ENCODE data around the gene JUND. TPM values are rescaled to one million over a fixed set of nuclear protein-coding genes. Genes with fewer than 3 reads are reported as not detected.

JUND gene
- total RNA-seq, 1 experiment from 2014 or later = 69.6 TPM

DNA sequence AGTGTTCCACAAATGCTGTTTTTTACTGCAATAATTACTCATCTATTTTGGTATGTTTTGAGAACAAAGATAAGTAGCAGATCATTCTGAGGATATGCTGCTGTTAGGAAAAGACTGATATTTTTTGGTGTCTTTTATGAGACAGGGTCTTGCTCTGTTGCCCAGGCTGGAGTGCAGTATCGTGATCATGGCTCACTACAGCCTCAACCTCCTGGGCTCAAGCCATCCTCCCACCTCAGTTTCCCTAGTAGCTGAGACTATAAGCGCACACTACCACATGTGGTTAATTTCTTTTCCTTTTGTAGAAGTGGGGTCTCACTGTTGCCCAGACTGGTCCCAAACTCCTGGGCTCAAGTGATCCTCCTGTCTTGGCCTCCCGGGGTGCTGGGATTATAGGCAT lies 32.0 kb upstream of the JUND start:
- H3K4me3 ChIP-seq = no peak overlapping the region
- H3K36me3 ChIP-seq = peaks cover 76% of the 10 kb centered on the region
- no peak overlapping the region for H3K27ac ChIP-seq
- H3K4me1 ChIP-seq (replicated peaks) = no peaks in the 10 kb centered on the region
- no peaks in the 10 kb centered on the region for H3K27me3 ChIP-seq (replicated peaks)
- H3K9me3 ChIP-seq (replicated peaks) = no peaks in the 10 kb centered on the region
- no peak for DNase-seq (ENCODE audit: low read depth in 1 of 2, low spot score in 2 of 2)

GRCh38 chr19:18312092-18312534 lies 30.7 kb upstream of the JUND start:
- peaks cover 83% of the 10 kb centered on the region for H3K36me3 ChIP-seq
- no peak overlapping the region for H3K4me3 ChIP-seq
- H3K27me3 ChIP-seq (replicated peaks) = no peaks in the 10 kb centered on the region
- H3K4me1 ChIP-seq (replicated peaks) = no peaks in the 10 kb centered on the region
- DNase-seq (ENCODE audit: low read depth in 1 of 2, low spot score in 2 of 2) = no peak
- H3K9me3 ChIP-seq (replicated peaks) = no peaks in the 10 kb centered on the region
- H3K27ac ChIP-seq = no peak overlapping the region

DNA sequence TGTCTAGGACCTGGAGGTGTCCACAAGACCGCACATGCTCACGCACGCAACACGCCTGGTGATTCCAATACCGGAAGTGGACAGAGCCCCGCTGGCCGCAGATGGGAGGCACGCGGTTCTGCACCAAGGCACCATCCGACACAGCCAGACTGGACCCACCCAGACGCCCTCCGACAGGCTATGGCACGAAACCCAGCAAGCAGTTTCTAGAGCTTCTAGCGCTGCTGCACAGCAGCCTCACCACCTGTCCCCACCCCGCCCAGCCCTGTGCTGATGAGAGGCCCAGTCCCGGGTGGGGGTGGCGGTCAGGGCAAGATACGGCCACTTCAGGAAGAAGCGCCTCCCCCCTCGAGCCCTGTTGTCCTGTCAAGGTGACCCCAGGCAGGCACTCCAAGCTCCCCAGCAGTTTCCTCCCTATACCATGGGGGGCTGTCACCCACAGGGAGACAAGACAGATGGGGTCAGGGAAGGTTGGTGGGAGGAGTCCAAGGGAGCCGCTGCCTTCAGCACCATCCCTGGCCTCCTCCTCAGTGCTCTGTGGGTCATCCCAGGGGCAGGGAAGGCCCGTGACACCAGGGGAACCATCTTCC lies 30.2 kb upstream of the JUND start:
- peaks cover 85% of the 10 kb centered on the region for H3K36me3 ChIP-seq
- no peak for DNase-seq (ENCODE audit: low read depth in 1 of 2, low spot score in 2 of 2)
- no peaks in the 10 kb centered on the region for H3K4me1 ChIP-seq (replicated peaks)
- no peaks in the 10 kb centered on the region for H3K27me3 ChIP-seq (replicated peaks)
- no peaks in the 10 kb centered on the region for H3K9me3 ChIP-seq (replicated peaks)
- no peak overlapping the region for H3K4me3 ChIP-seq
- no peak overlapping the region for H3K27ac ChIP-seq

DNA sequence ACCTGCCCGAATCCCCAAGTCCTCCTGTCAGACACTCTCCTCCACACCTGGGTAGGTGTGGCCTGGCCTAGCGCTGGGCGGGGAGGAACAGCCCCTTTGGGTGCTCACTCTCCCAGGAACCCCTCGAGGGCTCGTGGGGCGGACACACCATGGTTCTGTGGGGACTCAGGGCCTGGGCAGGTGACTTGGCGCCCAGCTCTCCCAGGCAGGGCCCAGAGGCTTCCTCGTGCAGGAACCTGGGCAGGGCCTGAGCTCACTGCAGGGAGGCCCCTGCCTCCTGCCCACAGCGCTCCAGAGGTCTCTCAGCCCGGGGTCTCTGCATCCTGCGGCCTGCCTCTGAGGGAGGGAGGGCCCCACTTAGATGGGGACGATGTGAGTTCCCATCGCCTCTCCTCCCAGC lies 29.5 kb upstream of the JUND start:
- H3K27ac ChIP-seq = no peak overlapping the region
- no peaks in the 10 kb centered on the region for H3K4me1 ChIP-seq (replicated peaks)
- no peak overlapping the region for H3K4me3 ChIP-seq
- no peaks in the 10 kb centered on the region for H3K27me3 ChIP-seq (replicated peaks)
- peaks cover 87% of the 10 kb centered on the region for H3K36me3 ChIP-seq
- DNase-seq (ENCODE audit: low read depth in 1 of 2, low spot score in 2 of 2) = no peak
- no peaks in the 10 kb centered on the region for H3K9me3 ChIP-seq (replicated peaks)

DNA sequence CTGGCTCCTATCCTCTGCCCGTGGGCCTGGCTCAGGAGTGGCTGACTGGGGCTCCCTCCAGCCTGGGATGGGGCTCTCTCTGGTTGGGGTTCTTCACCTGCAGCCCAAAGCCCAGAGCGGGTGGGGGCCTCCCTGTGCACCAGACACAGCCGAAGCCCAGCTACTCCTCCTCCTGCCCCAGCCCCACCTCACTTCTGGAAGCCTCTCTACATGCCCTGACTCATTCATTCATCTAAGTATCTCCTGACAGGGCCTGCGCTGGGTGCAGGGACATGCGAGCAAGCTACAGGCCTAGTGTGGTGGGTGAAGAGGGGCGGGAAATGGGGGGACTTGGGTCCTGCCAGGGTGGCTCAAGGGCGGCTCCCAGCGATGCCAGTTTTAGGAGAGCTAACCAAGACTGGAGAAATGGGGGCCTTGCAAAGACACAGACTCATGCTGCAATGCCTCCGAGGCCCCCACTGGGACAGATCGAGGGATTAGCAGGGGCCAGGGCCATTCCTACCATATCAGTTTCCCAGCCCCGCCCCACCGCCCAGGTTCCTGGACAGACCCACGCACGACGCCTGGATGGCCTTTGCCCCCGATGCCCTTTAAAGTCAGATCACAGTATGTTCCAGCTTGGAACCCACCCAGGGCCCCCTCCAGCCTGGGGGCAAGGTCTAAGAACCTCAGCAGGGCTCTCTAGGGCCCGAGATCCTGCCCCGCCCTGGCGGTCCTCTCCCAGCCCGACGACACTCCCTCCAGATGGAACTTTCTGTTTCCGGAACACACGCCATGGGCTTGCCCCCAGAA lies 28.9 kb upstream of the JUND start:
- Histone ChIP-seq H3K4me1 (replicated peaks) (peaks cover 4% of the 10 kb centered on the region), H3K36me3 (peaks cover 86% of the 10 kb centered on the region)
- DNase-seq (ENCODE audit: low read depth in 1 of 2, low spot score in 2 of 2) = no peak

GRCh38 chr19:18309525-18310064 lies 28.2 kb upstream of the JUND start:
- H3K36me3 ChIP-seq = peaks cover 79% of the 10 kb centered on the region
- H3K4me1 ChIP-seq (replicated peaks) = peaks cover 11% of the 10 kb centered on the region
- H3K4me3 ChIP-seq = no peak overlapping the region
- H3K27me3 ChIP-seq (replicated peaks) = no peaks in the 10 kb centered on the region
- H3K9me3 ChIP-seq (replicated peaks) = no peaks in the 10 kb centered on the region
- no peak overlapping the region for H3K27ac ChIP-seq
- no peak for DNase-seq (ENCODE audit: low read depth in 1 of 2, low spot score in 2 of 2)

More for the DNA sequence above, 28.9 kb upstream of the JUND start:
- Histone ChIP-seq H3K27me3 (replicated peaks) (no peaks in the 10 kb centered on the region), H3K4me3 (no peak overlapping the region), H3K27ac (no peak overlapping the region), H3K9me3 (replicated peaks) (no peaks in the 10 kb centered on the region)

DNA sequence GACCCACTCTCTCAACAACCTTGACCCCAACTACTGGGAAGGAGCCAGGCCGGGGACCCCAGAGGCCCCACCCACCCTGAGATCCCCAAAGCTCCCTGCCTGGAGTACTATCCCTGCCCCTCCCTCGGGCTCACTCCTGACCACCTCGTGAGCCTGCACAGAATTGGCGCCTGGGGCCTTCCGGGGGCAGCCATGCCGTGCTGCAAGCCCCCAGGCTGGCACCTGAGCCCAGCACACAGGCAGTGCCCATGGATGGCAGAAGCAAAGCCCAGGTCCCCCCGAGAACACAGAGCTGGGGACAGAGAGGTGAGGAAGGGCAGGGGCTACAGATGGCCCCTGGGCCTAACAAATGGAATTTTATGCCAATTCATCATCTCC lies 27.5 kb upstream of the JUND start:
- Histone ChIP-seq H3K36me3 (peaks cover 76% of the 10 kb centered on the region), H3K9me3 (replicated peaks) (no peaks in the 10 kb centered on the region), H3K27ac (no peak overlapping the region), H3K4me3 (no peak overlapping the region), H3K4me1 (replicated peaks) (peaks cover 17% of the 10 kb centered on the region), H3K27me3 (replicated peaks) (no peaks in the 10 kb centered on the region)
- no peak for DNase-seq (ENCODE audit: low read depth in 1 of 2, low spot score in 2 of 2)

DNA sequence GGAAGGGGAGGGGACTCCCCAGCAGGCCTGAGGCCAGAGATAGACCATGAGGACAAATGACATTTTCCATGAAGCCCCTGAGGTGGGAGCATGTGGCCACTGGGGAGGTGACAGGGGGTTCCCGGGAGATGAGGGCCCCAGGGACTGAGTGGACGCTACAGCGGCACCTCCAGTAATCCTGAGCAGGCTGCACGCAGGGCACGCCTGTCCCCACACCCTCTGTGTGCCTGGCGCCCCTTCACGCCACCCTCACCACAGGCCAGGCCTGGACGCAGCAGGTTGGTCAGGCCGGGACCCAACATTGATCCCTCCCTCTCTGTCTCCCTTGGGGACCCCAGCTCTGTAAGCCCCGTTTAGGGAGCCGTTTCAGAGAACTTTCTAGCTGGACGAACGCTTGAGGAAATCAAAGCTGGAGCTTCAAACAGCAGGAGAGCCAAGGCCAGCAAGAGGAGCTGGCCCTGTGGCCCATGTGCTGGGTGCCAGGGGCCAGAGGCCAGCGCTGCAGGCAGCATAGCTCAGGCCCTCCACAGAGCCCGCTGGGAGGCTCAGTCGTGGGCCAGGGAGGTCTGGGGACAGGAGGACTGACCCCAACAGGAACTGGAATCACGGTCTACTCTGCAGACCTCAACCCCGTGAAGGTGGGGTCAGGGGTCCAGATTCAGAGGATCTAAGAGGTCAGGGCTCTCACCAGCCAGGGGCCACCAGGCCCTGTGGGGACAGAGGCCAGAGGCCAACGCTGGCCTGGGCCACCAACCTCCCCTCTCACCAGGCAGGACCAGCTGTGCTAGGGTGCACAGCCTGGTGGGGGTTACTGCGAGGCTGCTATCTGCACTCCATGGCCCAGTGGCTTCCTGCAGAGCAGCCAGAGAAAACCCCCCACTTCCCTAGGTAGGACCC lies 26.9 kb upstream of the JUND start:
- DNase-seq (ENCODE audit: low read depth in 1 of 2, low spot score in 2 of 2) = no peak
- Histone ChIP-seq H3K4me3 (no peak overlapping the region), H3K9me3 (replicated peaks) (no peaks in the 10 kb centered on the region), H3K36me3 (peaks cover 69% of the 10 kb centered on the region), H3K27ac (no peak overlapping the region), H3K4me1 (replicated peaks) (peaks cover 24% of the 10 kb centered on the region), H3K27me3 (replicated peaks) (no peaks in the 10 kb centered on the region)

GRCh38 chr19:18307271-18307681 lies 25.9 kb upstream of the JUND start:
- no peak overlapping the region for H3K4me3 ChIP-seq
- H3K27me3 ChIP-seq (replicated peaks) = no peaks in the 10 kb centered on the region
- H3K27ac ChIP-seq = no peak overlapping the region
- H3K4me1 ChIP-seq (replicated peaks) = peaks cover 27% of the 10 kb centered on the region
- H3K9me3 ChIP-seq (replicated peaks) = no peaks in the 10 kb centered on the region
- DNase-seq (ENCODE audit: low read depth in 1 of 2, low spot score in 2 of 2) = no peak
- peaks cover 59% of the 10 kb centered on the region for H3K36me3 ChIP-seq

GRCh38 chr19:18306888-18307260 lies 25.5 kb upstream of the JUND start:
- Histone ChIP-seq H3K4me1 (replicated peaks) (peaks cover 27% of the 10 kb centered on the region), H3K27me3 (replicated peaks) (no peaks in the 10 kb centered on the region), H3K36me3 (peaks cover 55% of the 10 kb centered on the region), H3K27ac (no peak overlapping the region), H3K9me3 (replicated peaks) (no peaks in the 10 kb centered on the region), H3K4me3 (no peak overlapping the region)
- no peak for DNase-seq (ENCODE audit: low read depth in 1 of 2, low spot score in 2 of 2)

DNA sequence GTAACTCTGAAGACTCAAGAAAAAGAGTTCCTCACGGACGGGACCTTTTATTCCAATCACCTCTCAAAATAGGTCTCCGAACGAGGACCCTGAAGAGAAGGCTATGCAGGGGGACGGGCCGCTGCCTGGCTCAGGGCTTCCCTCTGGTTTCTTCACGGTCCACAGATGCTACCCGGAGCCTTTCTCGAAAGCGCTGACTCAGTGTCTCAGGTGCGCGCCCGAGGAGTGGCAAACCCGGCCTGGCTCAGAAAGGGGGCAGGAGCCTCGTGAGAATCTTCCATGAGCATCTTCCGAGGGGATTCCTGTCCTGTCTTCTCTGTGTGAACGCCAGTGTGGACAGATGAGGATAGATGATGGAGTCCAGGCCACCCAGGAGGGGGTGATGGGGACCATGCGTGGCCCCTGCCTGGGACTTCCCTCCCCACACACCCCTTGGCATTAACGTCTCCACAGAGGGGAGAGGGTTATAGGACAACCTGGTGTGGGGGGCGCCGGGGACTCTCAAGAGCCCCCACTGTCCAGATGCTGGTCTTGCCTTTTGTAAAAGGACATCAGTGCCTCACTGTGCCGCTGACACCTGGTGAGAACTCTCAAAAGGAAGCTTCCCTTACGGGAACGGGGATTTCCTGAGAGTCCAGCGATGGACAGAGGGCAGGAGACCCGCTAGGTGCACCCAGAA lies 24.9 kb upstream of the JUND start:
- H3K27me3 ChIP-seq (replicated peaks) = no peaks in the 10 kb centered on the region
- H3K27ac ChIP-seq = no peak overlapping the region
- H3K36me3 ChIP-seq = peaks cover 50% of the 10 kb centered on the region
- peaks cover 29% of the 10 kb centered on the region for H3K4me1 ChIP-seq (replicated peaks)
- no peak overlapping the region for H3K4me3 ChIP-seq
- DNase-seq (ENCODE audit: low read depth in 1 of 2, low spot score in 2 of 2) = no peak
- H3K9me3 ChIP-seq (replicated peaks) = no peaks in the 10 kb centered on the region

- DNase-seq (ENCODE audit: low read depth in 1 of 2, low spot score in 2 of 2) = peak; percentile 88 to 89
- Histone ChIP-seq H3K4me3 (peak overlapping the region; percentile 28), H3K27me3 (replicated peaks) (no peaks in the 10 kb centered on the region), H3K9me3 (replicated peaks) (no peaks in the 10 kb centered on the region), H3K27ac (peak overlapping the region; percentile 94), H3K4me1 (replicated peaks) (peaks cover 38% of the 10 kb centered on the region), H3K36me3 (peaks cover 33% of the 10 kb centered on the region)
Observed at GRCh38 chr19:18304458-18305310, 23.3 kb upstream of the JUND start.

DNA sequence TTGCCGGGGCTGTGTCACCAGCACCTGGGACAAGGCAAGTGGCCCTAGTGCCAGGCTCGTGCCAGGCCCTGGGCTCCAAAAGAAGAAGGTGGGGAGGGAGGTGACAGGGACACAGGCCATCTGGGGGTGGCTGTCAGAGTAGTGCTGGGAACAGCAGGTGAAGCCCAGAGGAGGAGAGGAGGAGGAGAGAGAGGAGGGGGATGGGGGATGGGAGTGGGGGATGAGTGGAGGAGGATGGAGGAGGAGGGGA lies 22.7 kb upstream of the JUND start:
- Histone ChIP-seq H3K9me3 (replicated peaks) (no peaks in the 10 kb centered on the region), H3K27me3 (replicated peaks) (no peaks in the 10 kb centered on the region), H3K27ac (peak overlapping the region; percentile 94), H3K4me1 (replicated peaks) (peaks cover 38% of the 10 kb centered on the region), H3K4me3 (no peak overlapping the region), H3K36me3 (peaks cover 28% of the 10 kb centered on the region)
- no peak for DNase-seq (ENCODE audit: low read depth in 1 of 2, low spot score in 2 of 2)
